ENCODE data around the gene IGF2BP3.

Gene IGF2BP3

GRCh38 chr7:23291957-23292560 lies 178.2 kb downstream of the IGF2BP3 start:
- no peak for DNase-seq

GRCh38 chr7:23290993-23291392 lies 179.3 kb downstream of the IGF2BP3 start:
- DNase-seq = no peak

GRCh38 chr7:23287612-23288011 lies 182.7 kb downstream of the IGF2BP3 start:
- DNase-seq = no peak

GRCh38 chr7:23285657-23286646 lies 184.3 kb downstream of the IGF2BP3 start:
- no peak for DNase-seq

GRCh38 chr7:23284871-23285270 lies 185.4 kb downstream of the IGF2BP3 start:
- DNase-seq = no peak

- no peak for DNase-seq
Observed at GRCh38 chr7:23283086-23283485, 187.2 kb downstream of the IGF2BP3 start.

- no peak for DNase-seq
Observed at GRCh38 chr7:23279819-23280525, 190.3 kb downstream of the IGF2BP3 start.

GRCh38 chr7:23277359-23277989 lies 192.8 kb downstream of the IGF2BP3 start:
- DNase-seq = no peak

GRCh38 chr7:23276947-23277346 lies 193.3 kb downstream of the IGF2BP3 start:
- no peak for DNase-seq

- no peak for DNase-seq
Observed at GRCh38 chr7:23276376-23276775, 193.9 kb downstream of the IGF2BP3 start.

- no peak for DNase-seq
Observed at GRCh38 chr7:23275912-23276311, 194.4 kb downstream of the IGF2BP3 start.

GRCh38 chr7:23273141-23273599 lies 197.1 kb downstream of the IGF2BP3 start:
- peak; percentile 93 for DNase-seq

- no peak for DNase-seq
Observed at GRCh38 chr7:23272275-23272674, 198.0 kb downstream of the IGF2BP3 start.

GRCh38 chr7:23268746-23269145 lies 201.5 kb downstream of the IGF2BP3 start:
- no peak for DNase-seq

- no peak for DNase-seq
Observed at GRCh38 chr7:23268167-23268566, 202.1 kb downstream of the IGF2BP3 start.

GRCh38 chr7:23267357-23267756 lies 202.9 kb downstream of the IGF2BP3 start:
- no peak for DNase-seq

- no peak for DNase-seq
Observed at GRCh38 chr7:23266918-23267317, 203.4 kb downstream of the IGF2BP3 start.

GRCh38 chr7:23264916-23265458 lies 205.3 kb downstream of the IGF2BP3 start:
- DNase-seq = no peak

GRCh38 chr7:23261843-23262452 lies 208.3 kb downstream of the IGF2BP3 start:
- no peak for DNase-seq

GRCh38 chr7:23260371-23260770 lies 209.9 kb downstream of the IGF2BP3 start:
- DNase-seq = no peak

Data from islet precursor cell (in vitro differentiated cells).